ENCODE data around the gene HOXB13.

The HOXB13 gene

DNA sequence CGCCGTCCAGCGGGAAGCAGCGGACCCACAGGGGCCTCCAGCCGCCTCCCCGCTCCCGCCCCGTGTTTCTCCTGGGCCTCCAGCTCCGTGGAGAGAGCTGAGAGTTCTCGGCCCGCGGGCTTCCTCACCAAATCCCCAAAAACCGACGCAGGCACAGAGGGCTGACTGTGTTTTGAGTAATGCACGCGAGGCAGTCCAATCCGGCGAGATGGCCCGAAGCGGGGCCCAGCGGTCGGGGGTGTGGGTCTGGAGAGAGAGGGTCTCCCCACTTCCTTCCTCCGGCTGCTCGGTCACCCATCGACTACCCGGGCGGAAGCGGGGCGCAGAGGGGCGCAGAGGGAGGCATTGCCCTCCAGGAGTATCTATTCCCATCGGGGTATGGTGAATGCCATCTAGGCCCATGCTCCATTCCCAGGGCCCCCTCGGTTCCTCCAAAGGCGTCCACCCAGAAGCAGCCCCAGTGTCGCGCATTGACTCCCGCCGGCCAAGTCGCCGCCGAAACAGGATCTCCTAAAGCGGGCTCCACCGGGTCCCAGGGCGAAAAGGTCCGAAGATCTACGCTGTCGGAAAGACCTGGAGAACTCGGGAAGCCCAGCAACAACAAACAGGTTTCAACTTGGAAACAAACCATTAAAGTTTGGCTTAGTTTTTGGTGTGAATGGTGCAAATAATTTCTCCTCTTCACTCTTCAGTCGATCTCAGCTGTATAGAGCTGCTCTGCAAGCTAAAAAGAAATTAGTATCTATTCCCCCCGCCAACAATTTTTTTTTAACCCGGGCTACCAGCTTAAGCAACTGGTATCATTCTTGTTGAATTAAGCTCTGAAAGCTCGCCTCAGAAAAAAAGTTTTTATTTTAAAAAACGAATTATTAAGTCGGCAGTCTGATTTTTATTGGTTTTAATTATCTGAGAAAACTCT lies 19.2 kb upstream of the HOXB13 start:
- no peak for DNase-seq

DNA sequence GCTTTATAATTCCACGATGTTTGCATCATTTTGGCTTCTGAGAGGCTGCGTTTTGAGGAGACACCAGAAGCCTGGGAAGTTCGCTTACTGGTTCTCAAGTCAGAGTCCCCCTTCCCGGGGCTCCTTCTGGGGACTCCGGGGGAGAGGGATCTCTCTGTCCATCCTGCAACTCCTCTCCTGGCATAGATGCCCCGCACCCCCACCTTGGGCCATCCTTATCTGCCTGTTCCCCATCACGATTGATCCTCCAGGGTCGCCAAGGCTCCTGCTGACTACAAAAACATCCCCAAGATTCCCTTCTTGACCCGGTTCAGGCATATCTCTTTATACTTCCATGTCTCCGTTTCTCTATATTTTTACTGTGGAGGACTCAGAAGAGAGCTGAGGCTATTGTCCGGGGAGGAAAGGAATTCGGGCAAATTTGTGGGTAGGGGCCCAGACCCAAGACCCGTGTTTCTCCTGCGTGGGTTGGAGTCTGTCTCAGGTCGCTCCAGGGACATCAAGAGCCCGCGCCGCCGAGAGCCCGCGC lies 18.4 kb upstream of the HOXB13 start:
- DNase-seq = no peak

GRCh38 chr17:48745381-48746275 lies 17.1 kb upstream of the HOXB13 start:
- DNase-seq = no peak

DNA sequence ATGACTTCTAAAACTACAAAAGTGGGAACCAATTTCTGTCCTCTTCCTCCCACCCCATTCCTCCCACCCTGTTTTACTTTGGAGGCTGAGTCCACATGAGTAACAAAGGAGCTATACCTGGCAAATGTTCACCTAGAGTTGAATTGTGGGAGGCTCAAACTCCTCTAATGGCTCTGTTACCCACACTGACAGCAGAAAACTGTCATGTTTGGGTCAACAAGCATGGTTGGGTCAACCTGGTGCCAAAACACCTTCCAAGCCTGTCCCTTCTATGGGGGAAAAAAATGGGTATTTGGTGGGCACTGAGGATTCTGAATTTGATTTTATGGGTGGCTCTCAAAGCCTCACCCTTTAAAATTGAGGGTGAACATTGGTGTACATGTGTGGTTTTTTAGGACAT lies 12.0 kb upstream of the HOXB13 start:
- DNase-seq = no peak

GRCh38 chr17:48738803-48739526 lies 10.4 kb upstream of the HOXB13 start:
- DNase-seq = no peak

GRCh38 chr17:48738424-48738802 lies 9.9 kb upstream of the HOXB13 start:
- DNase-seq = no peak

DNA sequence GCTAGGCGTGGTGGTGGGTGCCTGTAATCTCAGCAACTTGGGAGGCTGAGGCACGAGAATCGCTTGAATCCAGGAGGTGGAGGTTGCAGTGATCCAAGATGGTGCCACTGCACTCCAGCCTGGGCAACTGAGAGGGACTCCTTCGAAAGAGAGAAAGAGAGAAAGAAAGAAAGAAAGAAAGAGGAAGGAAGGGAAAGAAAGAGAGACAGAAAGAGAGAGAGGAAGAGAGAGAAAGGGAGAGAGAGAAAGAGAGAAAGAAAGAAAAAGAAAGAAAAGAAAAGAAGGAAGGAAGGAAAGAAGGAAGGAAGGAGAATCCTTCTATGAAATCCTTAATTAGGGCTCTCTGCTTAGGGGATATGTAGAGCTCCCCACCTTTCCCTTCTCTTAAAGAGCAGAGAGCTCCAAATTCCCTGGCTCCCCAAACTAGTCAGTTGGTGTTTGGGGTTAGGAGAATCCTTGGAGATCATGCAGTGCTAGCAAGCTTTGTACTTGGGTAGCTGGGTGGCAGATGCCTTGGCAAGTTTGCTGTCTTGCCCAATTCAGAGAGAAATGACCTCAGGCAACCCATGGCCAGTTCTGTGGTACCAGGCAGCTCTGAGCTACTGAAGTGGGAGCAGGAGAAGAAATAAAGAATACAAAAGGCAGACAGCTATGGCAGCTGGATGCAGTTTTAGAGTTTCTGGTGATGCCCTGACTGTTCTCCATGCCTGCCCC lies 8.9 kb upstream of the HOXB13 start:
- DNase-seq = no peak

- no peak for DNase-seq
These were observed 6.5 kb upstream of the HOXB13 start for GRCh38 chr17:48735062-48735351.

DNA sequence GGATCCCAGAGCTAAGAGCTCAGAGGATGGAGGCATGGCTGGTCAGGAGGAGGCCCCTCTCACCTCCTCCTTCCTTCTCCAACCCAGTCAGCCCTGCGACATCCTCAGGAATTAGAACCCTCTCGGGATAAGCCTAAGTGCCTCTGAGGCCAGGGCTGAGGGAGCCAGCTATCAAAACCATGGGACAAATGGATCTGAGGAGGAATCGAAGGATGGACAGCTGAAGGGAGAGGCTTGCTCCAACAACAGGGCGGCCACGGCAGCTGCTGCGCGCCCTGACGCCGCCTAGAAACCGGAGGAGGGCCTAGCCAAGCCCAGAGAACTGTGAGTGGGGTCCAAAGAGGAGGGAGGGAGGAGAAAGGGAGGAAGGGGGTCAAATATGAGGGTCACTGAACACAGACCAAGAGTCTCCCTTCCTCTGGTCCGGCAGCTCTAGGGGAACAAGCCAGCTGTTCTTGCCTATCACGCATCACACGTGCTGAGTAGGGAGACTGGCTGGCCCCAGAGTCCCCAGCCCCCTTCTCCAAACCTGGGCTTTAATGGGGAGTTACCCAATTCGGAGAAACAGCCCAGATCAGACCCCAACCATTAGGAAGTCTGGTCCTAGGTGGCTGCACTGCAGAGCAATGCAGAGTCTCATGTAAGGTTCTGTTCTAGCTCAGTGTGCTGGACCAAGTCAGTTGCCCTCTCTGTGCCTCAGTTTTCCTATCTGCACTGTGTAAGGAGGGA lies 5.9 kb upstream of the HOXB13 start:
- no peak for DNase-seq

- no peak for DNase-seq
These were observed 5.2 kb upstream of the HOXB13 start for GRCh38 chr17:48733632-48734328.

GRCh38 chr17:48732688-48733629 lies 4.4 kb upstream of the HOXB13 start:
- no peak for DNase-seq

GRCh38 chr17:48731355-48731754 lies 2.8 kb upstream of the HOXB13 start:
- no peak for DNase-seq

- DNase-seq = no peak
These were observed 1.6 kb upstream of the HOXB13 start for GRCh38 chr17:48730240-48730550.

- no peak for DNase-seq
These were observed 1.0 kb upstream of the HOXB13 start for GRCh38 chr17:48729335-48730239.

- no peak for DNase-seq
These were observed 955 bp downstream of the HOXB13 start for GRCh38 chr17:48727415-48728175.

- DNase-seq = no peak
These were observed 1.6 kb downstream of the HOXB13 start for GRCh38 chr17:48726916-48727286.

- no peak for DNase-seq
These were observed 2.2 kb downstream of the HOXB13 start for GRCh38 chr17:48726114-48726915.
